ENCODE data around the gene HIVEP3. TPM values are rescaled to one million over a fixed set of nuclear protein-coding genes. Genes with fewer than 3 reads are reported as not detected.

HIVEP3 gene
- total RNA-seq, 1 experiment from 2014 or later, result 11.0 TPM

- TF ChIP-seq CTCF (conservative IDR thresholded peaks at IDR 0.05) (no peak), EZH2 (IDR thresholded peaks at IDR 0.05; ENCODE audit: low read depth) (no peak)
Measured at GRCh38 chr1:41805771-41806471, 112.8 kb downstream of the HIVEP3 start.

GRCh38 chr1:41804176-41804575 lies 114.5 kb downstream of the HIVEP3 start:
- H3K27ac ChIP-seq, result no peak overlapping the region
- H3K36me3 ChIP-seq (ENCODE audit: low read depth), result no peaks in the 10 kb centered on the region
- H4K20me1 ChIP-seq (ENCODE audit: insufficient read depth), result no peaks in the 10 kb centered on the region
- H3K9me2 ChIP-seq (ENCODE audit: insufficient read depth), result no peaks in the 10 kb centered on the region
- no peaks in the 10 kb centered on the region for H3K27me3 ChIP-seq (ENCODE audit: insufficient read depth, low read depth)
- no TSS peak for BruUV-seq (replicated peaks)
- DNase-seq, result no peak
- no peak for TF ChIP-seq EZH2 (IDR thresholded peaks at IDR 0.05; ENCODE audit: low read depth)
- no peak for TF ChIP-seq CTCF (conservative IDR thresholded peaks at IDR 0.05)
- no peak overlapping the region for H2AFZ ChIP-seq
- no peaks in the 10 kb centered on the region for H3K9me3 ChIP-seq (ENCODE audit: insufficient read depth, low read depth)
- no peak overlapping the region for H3K4me2 ChIP-seq
- POLR2A ChIA-PET (ENCODE audit: unreplicated experiment), result no interaction called here
- peaks cover 42% of the 10 kb centered on the region for H3K4me1 ChIP-seq (replicated peaks; ENCODE audit: insufficient read depth)
- H3K79me2 ChIP-seq (ENCODE audit: low read depth), result 0 out of 2 replicates have a peak, but pooled peaks cover 4% of the 10 kb centered on the region
- peaks cover 6% of the 10 kb centered on the region; the same call in 1 of the 2 replicates for H3F3A ChIP-seq (ENCODE audit: insufficient read depth, low read depth)
- no peak overlapping the region for H3K4me3 ChIP-seq
- intact Hi-C loops (cut with micrococcal nuclease; ENCODE audit: unreplicated experiment), result no loop called here
- CTCF ChIA-PET, result no interaction called here

More at GRCh38 chr1:41805771-41806471, 112.8 kb downstream of the HIVEP3 start:
- no peaks in the 10 kb centered on the region for H4K20me1 ChIP-seq (ENCODE audit: insufficient read depth)
- ChIA-PET POLR2A (ENCODE audit: unreplicated experiment) (interaction anchor here (0.6 kb wide), 1 partner anchor 360 kb away, joined by 3 read pairs; no protein-coding TSS in a partner anchor), CTCF (interaction anchor here (0.6 kb wide), 1 partner anchor 179 kb away, joined by 4 read pairs; no protein-coding TSS in a partner anchor)
- intact Hi-C loops (cut with micrococcal nuclease; ENCODE audit: unreplicated experiment), result no loop called here
- no TSS peak for BruUV-seq (replicated peaks)
- 0 out of 2 replicates have a peak, but pooled peaks cover 4% of the 10 kb centered on the region for H3K79me2 ChIP-seq (ENCODE audit: low read depth)
- DNase-seq, result no peak
- no peak overlapping the region for H3K4me3 ChIP-seq
- no peak overlapping the region for H3K4me2 ChIP-seq
- H3K36me3 ChIP-seq (ENCODE audit: low read depth), result no peaks in the 10 kb centered on the region
- no peak overlapping the region for H3K27ac ChIP-seq
- no peaks in the 10 kb centered on the region for H3K27me3 ChIP-seq (ENCODE audit: insufficient read depth, low read depth)
- no peaks in the 10 kb centered on the region for H3K9me3 ChIP-seq (ENCODE audit: insufficient read depth, low read depth)
- H3K9me2 ChIP-seq (ENCODE audit: insufficient read depth), result no peaks in the 10 kb centered on the region
- H3F3A ChIP-seq (ENCODE audit: insufficient read depth, low read depth), result peaks cover 6% of the 10 kb centered on the region; the same call in 1 of the 2 replicates
- H2AFZ ChIP-seq, result no peak overlapping the region
- peaks cover 42% of the 10 kb centered on the region for H3K4me1 ChIP-seq (replicated peaks; ENCODE audit: insufficient read depth)

GRCh38 chr1:41803656-41804055 lies 115.1 kb downstream of the HIVEP3 start:
- no peak for DNase-seq
- H3K4me1 ChIP-seq (replicated peaks; ENCODE audit: insufficient read depth), result peaks cover 42% of the 10 kb centered on the region
- intact Hi-C loops (cut with micrococcal nuclease; ENCODE audit: unreplicated experiment), result no loop called here
- CTCF ChIA-PET, result no interaction called here
- BruUV-seq (replicated peaks), result no TSS peak
- H3K79me2 ChIP-seq (ENCODE audit: low read depth), result 0 out of 2 replicates have a peak, but pooled peaks cover 4% of the 10 kb centered on the region
- H3K36me3 ChIP-seq (ENCODE audit: low read depth), result no peaks in the 10 kb centered on the region
- no peak overlapping the region for H2AFZ ChIP-seq
- POLR2A ChIA-PET (ENCODE audit: unreplicated experiment), result no interaction called here
- no peaks in the 10 kb centered on the region for H3K27me3 ChIP-seq (ENCODE audit: insufficient read depth, low read depth)
- H3K4me3 ChIP-seq, result no peak overlapping the region
- peaks cover 6% of the 10 kb centered on the region; the same call in 1 of the 2 replicates for H3F3A ChIP-seq (ENCODE audit: insufficient read depth, low read depth)
- 0 out of 2 replicates have a peak overlapping the region, but pooled peaks have one; percentile 27 for H3K4me2 ChIP-seq
- no peaks in the 10 kb centered on the region for H3K9me3 ChIP-seq (ENCODE audit: insufficient read depth, low read depth)
- no peaks in the 10 kb centered on the region for H4K20me1 ChIP-seq (ENCODE audit: insufficient read depth)
- no peaks in the 10 kb centered on the region for H3K9me2 ChIP-seq (ENCODE audit: insufficient read depth)
- no peak overlapping the region for H3K27ac ChIP-seq
- TF ChIP-seq EZH2 (IDR thresholded peaks at IDR 0.05; ENCODE audit: low read depth), result no peak
- TF ChIP-seq CTCF (conservative IDR thresholded peaks at IDR 0.05), result no peak
